Endodermal cell (in vitro differentiated cells): ENCODE results near the gene PRKCE. TPM values are rescaled to one million over a fixed set of nuclear protein-coding genes. Genes with fewer than 3 reads are reported as not detected.
A peak's percentile ranks its signal among the peaks of the same experiment; 100 is the strongest.

ENCODE experiments used
- DNase-seq: peaks from one replicate; pipeline ENCODE4 v3.0.0-alpha.2; 2017
- H3K27ac ChIP-seq: 2 replicates; pipeline ENCODE4 v1.5.1; 2013; ENCODE audit warnings: mild to moderate bottlenecking, low read depth, low read length, moderate library complexity
- H3K27me3 ChIP-seq: 2 replicates; pipeline ENCODE4 v1.6.1; 2013; ENCODE audit warnings: mild to moderate bottlenecking, low read length, moderate library complexity; ENCODE audit not compliant: insufficient read depth, control insufficient read depth, poor library complexity, severe bottlenecking
- H3K36me3 ChIP-seq: 2 replicates; pipeline ENCODE4 v1.7.0; 2013; ENCODE audit warnings: mild to moderate bottlenecking, low read length, moderate library complexity; ENCODE audit not compliant: control insufficient read depth, insufficient read depth
- H3K4me1 ChIP-seq: one replicate; pipeline ENCODE4 v1.7.0; 2013; ENCODE audit warnings: low read length; ENCODE audit not compliant: control insufficient read depth, insufficient read depth
- H3K4me3 ChIP-seq: 2 replicates; pipeline ENCODE4 v1.5.1; 2013; ENCODE audit warnings: mild to moderate bottlenecking, low read length, moderate library complexity
- H3K9ac ChIP-seq: 2 replicates; pipeline ENCODE4 v1.6.1; 2013; ENCODE audit warnings: mild to moderate bottlenecking, low read length, moderate library complexity; ENCODE audit not compliant: poor library complexity, severe bottlenecking; ENCODE audit errors: extremely low read depth
- H3K9me3 ChIP-seq: 2 replicates; pipeline ENCODE4 v1.6.1; 2013; ENCODE audit warnings: mild to moderate bottlenecking, low read length, moderate library complexity; ENCODE audit not compliant: control insufficient read depth
- H3K27ac Mint-ChIP-seq: 2 replicates; pipeline ENCODE4 v1.8.0; 2020; ENCODE audit warnings: mixed read lengths
- H3K27me3 Mint-ChIP-seq: 2 replicates; pipeline ENCODE4 v1.8.0; 2021; ENCODE audit warnings: mild to moderate bottlenecking, mixed read lengths; ENCODE audit not compliant: insufficient read depth
- H3K36me3 Mint-ChIP-seq: 2 replicates; pipeline ENCODE4 v1.8.0; 2020; ENCODE audit warnings: low read depth, mixed read lengths
- H3K4me1 Mint-ChIP-seq: 2 replicates; pipeline ENCODE4 v1.8.0; 2020; ENCODE audit warnings: mixed read lengths
- H3K4me3 Mint-ChIP-seq: 2 replicates; pipeline ENCODE4 v1.8.0; 2020; ENCODE audit warnings: mild to moderate bottlenecking, moderate library complexity, mixed read lengths
- H3K9me3 Mint-ChIP-seq: 2 replicates; pipeline ENCODE4 v1.8.0; 2020; ENCODE audit warnings: mild to moderate bottlenecking, mixed read lengths
- WGBS, 2 experiments: methylation state at CpG; one replicate each; pipeline versions ENCODE4 v1.1.5 to v1.1.7; 2013; ENCODE audit warnings: missing lambda C conversion rate in 2 of 2, mixed read lengths in 1 of 2; ENCODE audit not compliant: insufficient coverage in 1 of 2, insufficient read length in 1 of 2; 5-methylcytosine and 5-hydroxymethylcytosine counted together
- total RNA-seq, 2 donors: library from RNA; stranded (reverse); fragmentation: NEBNext Ultra II Directional in 1 of 2; extraction: Animal tissue kit (Norgen Biotek cat#: 25700) in 1 of 2; gene quantifications; 2 replicates in 1 of 2; 3 replicates in 1 of 2; pipeline ENCODE4 v1.2.1, GENCODE V29; 2021
- TF ChIP-seq, protein P1 (sequence below): fragments of 200-600 bp; sonication (generic); conservative IDR thresholded peaks from 2 replicates; pipeline ENCODE4 v1.5.0; 2021; ENCODE audit warnings: antibody characterized with exemption, mild to moderate bottlenecking

PRKCE gene
- total RNA-seq, 2 donors from 2014 or later, result 1.4 to 1.7 TPM

DNA sequence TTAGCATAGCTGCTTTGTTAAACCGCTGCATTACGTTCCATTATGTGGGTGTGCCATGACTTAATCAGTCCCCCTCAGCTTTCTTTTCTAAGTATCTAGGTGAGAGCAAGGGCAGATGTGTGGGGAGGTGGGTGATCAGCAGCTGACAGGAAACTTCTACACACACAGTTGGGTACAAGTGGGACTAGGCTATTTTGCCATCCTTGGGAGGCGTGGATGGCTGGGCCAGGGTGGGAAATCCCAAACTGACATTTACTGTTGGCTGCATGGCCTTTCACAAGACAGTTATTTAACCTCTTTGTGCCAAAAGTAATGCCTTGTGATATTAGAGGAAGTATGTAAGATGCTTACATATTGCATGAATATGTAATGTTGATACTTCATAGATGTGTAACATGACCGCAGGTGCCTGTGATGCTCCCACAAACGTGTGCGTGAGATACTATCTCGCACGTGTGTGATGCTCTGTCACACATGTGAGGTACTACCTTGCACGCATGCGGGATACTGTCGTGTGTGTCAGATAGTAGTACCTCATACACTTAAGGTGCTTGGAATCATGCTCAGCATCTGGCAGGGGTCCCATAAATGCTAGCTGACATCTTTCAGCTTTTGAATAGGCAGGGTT is 314.5 kb downstream of the PRKCE start:
- no peak overlapping the region for H3K9ac ChIP-seq
- H3K4me1 Mint-ChIP-seq, result peaks cover 16% of the 10 kb centered on the region
- H3K36me3 ChIP-seq, result no peaks in the 10 kb centered on the region
- DNase-seq, result peak; percentile 11
- WGBS, 2 experiments, result 94 to 96% methylated on average over 9 to 11 of the region's 11 CpGs
- TF ChIP-seq, protein P1, sequence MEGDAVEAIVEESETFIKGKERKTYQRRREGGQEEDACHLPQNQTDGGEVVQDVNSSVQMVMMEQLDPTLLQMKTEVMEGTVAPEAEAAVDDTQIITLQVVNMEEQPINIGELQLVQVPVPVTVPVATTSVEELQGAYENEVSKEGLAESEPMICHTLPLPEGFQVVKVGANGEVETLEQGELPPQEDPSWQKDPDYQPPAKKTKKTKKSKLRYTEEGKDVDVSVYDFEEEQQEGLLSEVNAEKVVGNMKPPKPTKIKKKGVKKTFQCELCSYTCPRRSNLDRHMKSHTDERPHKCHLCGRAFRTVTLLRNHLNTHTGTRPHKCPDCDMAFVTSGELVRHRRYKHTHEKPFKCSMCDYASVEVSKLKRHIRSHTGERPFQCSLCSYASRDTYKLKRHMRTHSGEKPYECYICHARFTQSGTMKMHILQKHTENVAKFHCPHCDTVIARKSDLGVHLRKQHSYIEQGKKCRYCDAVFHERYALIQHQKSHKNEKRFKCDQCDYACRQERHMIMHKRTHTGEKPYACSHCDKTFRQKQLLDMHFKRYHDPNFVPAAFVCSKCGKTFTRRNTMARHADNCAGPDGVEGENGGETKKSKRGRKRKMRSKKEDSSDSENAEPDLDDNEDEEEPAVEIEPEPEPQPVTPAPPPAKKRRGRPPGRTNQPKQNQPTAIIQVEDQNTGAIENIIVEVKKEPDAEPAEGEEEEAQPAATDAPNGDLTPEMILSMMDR, result no peak
- no peaks in the 10 kb centered on the region for H3K36me3 Mint-ChIP-seq
- H3K27me3 ChIP-seq, result no peaks in the 10 kb centered on the region
- no peaks in the 10 kb centered on the region for H3K9me3 ChIP-seq
- H3K27me3 Mint-ChIP-seq, result no peaks in the 10 kb centered on the region
- H3K9me3 Mint-ChIP-seq, result no peaks in the 10 kb centered on the region
- no peak overlapping the region for H3K27ac Mint-ChIP-seq
- no peak overlapping the region for H3K27ac ChIP-seq
- no peak overlapping the region for H3K4me3 Mint-ChIP-seq
- H3K4me1 ChIP-seq, result peaks cover 2% of the 10 kb centered on the region
- no peak overlapping the region for H3K4me3 ChIP-seq

DNA sequence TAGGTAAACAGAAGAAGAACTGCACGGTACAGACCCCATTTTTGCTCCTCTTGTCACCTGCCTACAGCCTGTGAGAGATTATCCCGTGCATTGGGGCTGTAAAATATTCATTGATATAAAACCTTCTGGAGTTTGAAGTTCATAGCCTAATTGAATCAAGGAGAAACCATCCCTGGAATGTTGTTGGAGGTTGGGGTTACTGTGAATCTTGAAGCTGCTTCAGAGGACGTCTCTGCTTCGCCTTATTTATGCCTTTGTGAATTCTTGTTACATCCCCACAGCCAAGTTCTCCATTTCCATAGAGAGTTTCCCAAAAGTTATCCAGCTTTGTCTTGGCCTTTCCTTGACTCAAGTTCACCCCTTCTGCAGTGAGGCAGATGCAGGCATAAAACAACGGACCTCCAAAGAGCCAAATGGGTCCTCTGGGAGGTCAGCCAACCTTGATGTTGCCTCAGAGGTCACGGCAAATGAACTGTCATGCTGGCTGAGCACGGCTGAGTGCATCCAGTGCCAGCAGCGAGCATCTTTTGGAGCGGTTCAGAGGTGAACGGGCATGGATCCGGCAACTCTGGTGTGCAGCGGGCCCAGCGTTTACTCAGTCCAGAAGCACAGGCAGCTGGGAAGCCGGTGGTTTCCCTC is 317.6 kb downstream of the PRKCE start:
- no peak for DNase-seq
- no peaks in the 10 kb centered on the region for H3K36me3 ChIP-seq
- H3K27me3 ChIP-seq, result no peaks in the 10 kb centered on the region
- H3K9me3 Mint-ChIP-seq, result no peaks in the 10 kb centered on the region
- no peaks in the 10 kb centered on the region for H3K36me3 Mint-ChIP-seq
- no peak overlapping the region for H3K27ac Mint-ChIP-seq
- TF ChIP-seq, protein P1, result no peak
- peaks cover under 1% of the 10 kb centered on the region for H3K27me3 Mint-ChIP-seq
- no peaks in the 10 kb centered on the region for H3K4me1 ChIP-seq
- no peak overlapping the region for H3K9ac ChIP-seq
- H3K27ac ChIP-seq, result no peak overlapping the region
- no peak overlapping the region for H3K4me3 Mint-ChIP-seq
- H3K4me1 Mint-ChIP-seq, result peaks cover 10% of the 10 kb centered on the region
- no peaks in the 10 kb centered on the region for H3K9me3 ChIP-seq
- no peak overlapping the region for H3K4me3 ChIP-seq
- 93 to 95% methylated on average over 10 to 14 of the region's 14 CpGs for WGBS, 2 experiments

DNA sequence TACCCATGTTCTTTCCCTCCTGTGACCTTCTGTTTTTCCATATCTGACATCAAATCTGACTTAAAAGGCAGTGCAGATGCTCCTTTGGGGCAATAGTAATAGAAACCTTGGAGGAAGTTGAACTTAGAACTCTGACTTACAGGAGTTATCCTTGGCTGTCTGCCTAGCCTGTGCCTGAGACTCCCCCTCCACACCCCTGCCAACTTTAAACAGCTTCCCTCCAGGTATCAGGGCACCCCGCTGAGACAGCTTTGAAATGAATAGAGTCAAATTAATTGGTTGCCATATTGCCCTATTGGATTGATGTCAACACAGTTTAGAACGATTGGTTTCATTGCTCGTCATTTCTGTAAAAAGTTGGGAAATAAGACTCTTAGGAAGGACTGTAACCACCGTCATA is 322.0 kb downstream of the PRKCE start:
- H3K9me3 ChIP-seq, result no peaks in the 10 kb centered on the region
- no peaks in the 10 kb centered on the region for H3K27me3 ChIP-seq
- DNase-seq, result no peak
- no peak overlapping the region for H3K9ac ChIP-seq
- Mint-ChIP-seq H3K36me3 (no peaks in the 10 kb centered on the region), H3K27ac (no peak overlapping the region), H3K27me3 (peaks cover 2% of the 10 kb centered on the region), H3K4me1 (peaks cover 12% of the 10 kb centered on the region), H3K4me3 (no peak overlapping the region), H3K9me3 (no peaks in the 10 kb centered on the region)
- TF ChIP-seq, protein P1, result no peak
- no peak overlapping the region for H3K4me3 ChIP-seq
- H3K27ac ChIP-seq, result no peak overlapping the region
- no peaks in the 10 kb centered on the region for H3K36me3 ChIP-seq
- no peaks in the 10 kb centered on the region for H3K4me1 ChIP-seq
- 82 to 100% methylated on average over 3 to 4 of the region's 4 CpGs for whole genome bisulfite sequencing, 2 experiments
